Measurements from ENCODE around the gene FBXO30.

Gene FBXO30

GRCh38 chr6:145814501-145815308 lies at the start of gene FBXO30:
Gene FBXO30, minus strand, starts transcription at chr6:145814795. Its CDS starts 8,390 bp downstream, at chr6:145806405.
- peak; percentile 54 to 78 for DNase-seq (ENCODE audit: extremely low read depth in 1 of 2, low read depth in 1 of 2)

GRCh38 chr6:145863988-145864616 lies 49.5 kb upstream of the FBXO30 start:
- no peak for DNase-seq (ENCODE audit: extremely low read depth in 1 of 2, low read depth in 1 of 2)

- no peak for DNase-seq (ENCODE audit: extremely low read depth in 1 of 2, low read depth in 1 of 2)
Observed at GRCh38 chr6:145863366-145863765, 48.8 kb upstream of the FBXO30 start.

- no peak for DNase-seq (ENCODE audit: extremely low read depth in 1 of 2, low read depth in 1 of 2)
Observed at GRCh38 chr6:145860562-145860961, 46.0 kb upstream of the FBXO30 start.

- DNase-seq (ENCODE audit: extremely low read depth in 1 of 2, low read depth in 1 of 2): no peak
Observed at GRCh38 chr6:145850671-145851070, 36.1 kb upstream of the FBXO30 start.

GRCh38 chr6:145848541-145848940 lies 33.9 kb upstream of the FBXO30 start:
- no peak for DNase-seq (ENCODE audit: extremely low read depth in 1 of 2, low read depth in 1 of 2)

GRCh38 chr6:145845557-145845956 lies 31.0 kb upstream of the FBXO30 start:
- DNase-seq (ENCODE audit: extremely low read depth in 1 of 2, low read depth in 1 of 2): no peak

GRCh38 chr6:145844933-145845540 lies 30.4 kb upstream of the FBXO30 start:
- DNase-seq (ENCODE audit: extremely low read depth in 1 of 2, low read depth in 1 of 2): no peak

- no peak for DNase-seq (ENCODE audit: extremely low read depth in 1 of 2, low read depth in 1 of 2)
Observed at GRCh38 chr6:145842693-145843546, 28.3 kb upstream of the FBXO30 start.

- no peak for DNase-seq (ENCODE audit: extremely low read depth in 1 of 2, low read depth in 1 of 2)
Observed at GRCh38 chr6:145841668-145842067, 27.1 kb upstream of the FBXO30 start.

GRCh38 chr6:145839653-145840052 lies 25.1 kb upstream of the FBXO30 start:
- DNase-seq (ENCODE audit: extremely low read depth in 1 of 2, low read depth in 1 of 2): no peak

GRCh38 chr6:145838305-145838704 lies 23.7 kb upstream of the FBXO30 start:
- no peak for DNase-seq (ENCODE audit: extremely low read depth in 1 of 2, low read depth in 1 of 2)

GRCh38 chr6:145836772-145837171 lies 22.2 kb upstream of the FBXO30 start:
- DNase-seq (ENCODE audit: extremely low read depth in 1 of 2, low read depth in 1 of 2): no peak

- no peak for DNase-seq (ENCODE audit: extremely low read depth in 1 of 2, low read depth in 1 of 2)
Observed at GRCh38 chr6:145836170-145836569, 21.6 kb upstream of the FBXO30 start.

- no peak for DNase-seq (ENCODE audit: extremely low read depth in 1 of 2, low read depth in 1 of 2)
Observed at GRCh38 chr6:145830612-145831011, 16.0 kb upstream of the FBXO30 start.

GRCh38 chr6:145829950-145830349 lies 15.4 kb upstream of the FBXO30 start:
- no peak for DNase-seq (ENCODE audit: extremely low read depth in 1 of 2, low read depth in 1 of 2)

- no peak for DNase-seq (ENCODE audit: extremely low read depth in 1 of 2, low read depth in 1 of 2)
Observed at GRCh38 chr6:145829102-145829501, 14.5 kb upstream of the FBXO30 start.

GRCh38 chr6:145824344-145824743 lies 9.7 kb upstream of the FBXO30 start:
- DNase-seq (ENCODE audit: extremely low read depth in 1 of 2, low read depth in 1 of 2): no peak

- no peak for DNase-seq (ENCODE audit: extremely low read depth in 1 of 2, low read depth in 1 of 2)
Observed at GRCh38 chr6:145823328-145823944, 8.8 kb upstream of the FBXO30 start.

GRCh38 chr6:145822456-145822855 lies 7.9 kb upstream of the FBXO30 start:
- DNase-seq (ENCODE audit: extremely low read depth in 1 of 2, low read depth in 1 of 2): no peak

- DNase-seq (ENCODE audit: extremely low read depth in 1 of 2, low read depth in 1 of 2): no peak
Observed at GRCh38 chr6:145819994-145820393, 5.4 kb upstream of the FBXO30 start.
